Measurements from ENCODE around the gene SLC6A9.

- TF ChIP-seq POLR2A (IDR thresholded peaks at IDR 0.05) (no peak), POLR2AphosphoS5 (IDR thresholded peaks at IDR 0.05) (no peak), CTCF (IDR thresholded peaks at IDR 0.05) (no peak), EP300 (IDR thresholded peaks at IDR 0.05) (no peak)
These were observed 50.1 kb downstream of the SLC6A9 start for GRCh38 chr1:43981135-43981491.
